Hematopoietic multipotent progenitor cell (in vitro differentiated cells): ENCODE results near the gene MALL. TPM values are rescaled to one million over a fixed set of nuclear protein-coding genes. Genes with fewer than 3 reads are reported as not detected.
"Not testable (repeated sequence)": the region's sequence is repeated elsewhere in the genome, so short reads cannot be mapped to it uniquely, and the experiment has no call there.

Experiments
- DNase-seq, 3 donors: peaks; one replicate each; pipeline ENCODE4 v3.0.0-alpha.2; 2011 to 2015; ENCODE audit warnings: low read depth in 2 of 3, low spot score in 2 of 3
- total RNA-seq: library from RNA; depleted of rRNA; stranded (reverse); fragments of >200 nt; gene quantifications from one replicate; pipeline ENCODE4 v1.2.3, GENCODE V29; 2012

The MALL gene
- total RNA-seq, 1 donor, result 1.1 TPM

DNA sequence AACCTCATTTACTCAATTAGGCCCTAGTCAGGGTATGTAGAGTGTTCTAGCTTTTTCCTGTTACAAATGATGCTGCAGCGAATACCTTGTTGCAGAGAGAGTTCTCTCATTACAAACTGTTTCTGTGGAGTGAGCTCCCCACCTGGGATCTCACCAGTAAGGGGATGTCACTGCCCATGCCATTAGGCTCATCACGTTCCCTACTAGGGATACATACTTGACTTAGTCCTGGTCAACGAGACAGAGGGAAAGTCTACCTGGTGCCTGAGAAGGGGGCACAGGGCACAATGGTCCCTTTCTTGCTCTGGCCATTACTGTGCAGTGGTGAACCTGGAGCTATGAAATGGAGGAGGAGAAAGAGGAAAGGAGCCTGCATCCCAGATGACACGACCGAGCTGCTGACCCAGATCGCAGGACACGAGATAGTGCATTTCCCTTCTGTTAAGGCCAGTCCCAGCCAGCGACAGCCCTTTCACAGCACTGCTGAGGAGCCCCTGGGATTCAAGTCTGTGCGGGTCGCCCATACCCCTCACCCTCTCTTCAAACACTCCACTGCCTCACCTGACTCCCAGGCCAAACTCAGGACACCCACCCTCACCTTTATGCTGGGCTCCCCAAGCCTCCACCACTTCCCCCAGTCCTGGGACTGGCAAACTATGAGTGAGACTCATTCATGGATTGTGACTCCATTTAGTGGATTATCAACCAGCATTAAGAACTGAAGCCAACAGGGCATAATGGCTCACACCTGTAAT, 16.0 kb downstream of the MALL start:
- DNase-seq, result no peak

DNA sequence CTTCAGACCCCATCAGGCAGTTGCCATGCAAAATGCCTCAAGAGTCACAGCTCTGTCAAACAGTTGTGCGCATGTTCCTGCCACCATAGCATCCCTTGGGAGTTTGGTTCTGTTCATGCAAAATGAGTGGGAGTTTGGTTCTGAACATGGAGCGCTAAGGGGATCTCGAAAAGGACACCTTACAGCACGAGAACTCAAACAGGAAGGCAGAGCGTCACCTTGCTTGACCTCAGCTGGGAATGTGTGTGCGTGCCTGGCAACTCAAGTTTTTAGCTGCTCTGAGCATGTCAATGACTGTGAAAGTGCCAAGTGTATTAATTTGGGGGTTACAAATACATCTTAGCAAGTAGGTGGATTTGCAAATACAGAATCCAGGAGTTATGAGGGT, 16.6 kb downstream of the MALL start:
- no peak for DNase-seq

DNA sequence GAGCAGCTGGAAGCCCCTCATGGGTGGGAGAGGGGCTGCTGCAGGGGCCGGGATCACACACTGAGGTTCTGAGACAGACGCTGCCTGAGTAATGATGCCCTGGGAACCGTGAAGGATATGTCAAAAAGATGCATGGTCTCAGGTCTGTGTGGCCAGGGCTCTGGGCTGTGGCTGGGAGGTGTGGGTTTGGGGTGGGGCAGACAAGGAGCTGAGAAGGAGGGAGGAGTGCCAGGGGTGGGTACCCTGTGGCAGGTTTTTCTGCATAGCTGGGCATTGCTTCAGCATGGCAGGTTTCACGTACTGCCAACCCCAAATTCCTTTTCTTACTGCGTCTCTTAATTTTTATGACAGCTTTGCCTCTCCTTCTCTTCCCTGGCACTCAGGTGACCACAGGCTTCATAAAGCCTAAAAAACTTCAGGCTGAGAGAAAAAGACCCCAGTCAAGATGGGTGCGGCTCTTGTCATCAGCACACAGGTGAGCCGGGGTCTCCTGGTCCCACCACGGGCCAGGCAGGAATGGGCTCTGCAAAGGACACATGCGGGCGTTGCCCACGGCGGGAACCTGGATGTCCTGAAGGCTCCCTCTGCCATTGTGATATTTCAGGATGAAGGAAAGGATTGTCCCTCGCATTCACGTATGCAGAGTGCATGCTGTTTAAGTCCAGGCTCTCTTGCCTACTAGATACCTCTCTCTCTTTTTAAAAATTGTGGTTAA, 18.0 kb downstream of the MALL start:
- no peak for DNase-seq

DNA sequence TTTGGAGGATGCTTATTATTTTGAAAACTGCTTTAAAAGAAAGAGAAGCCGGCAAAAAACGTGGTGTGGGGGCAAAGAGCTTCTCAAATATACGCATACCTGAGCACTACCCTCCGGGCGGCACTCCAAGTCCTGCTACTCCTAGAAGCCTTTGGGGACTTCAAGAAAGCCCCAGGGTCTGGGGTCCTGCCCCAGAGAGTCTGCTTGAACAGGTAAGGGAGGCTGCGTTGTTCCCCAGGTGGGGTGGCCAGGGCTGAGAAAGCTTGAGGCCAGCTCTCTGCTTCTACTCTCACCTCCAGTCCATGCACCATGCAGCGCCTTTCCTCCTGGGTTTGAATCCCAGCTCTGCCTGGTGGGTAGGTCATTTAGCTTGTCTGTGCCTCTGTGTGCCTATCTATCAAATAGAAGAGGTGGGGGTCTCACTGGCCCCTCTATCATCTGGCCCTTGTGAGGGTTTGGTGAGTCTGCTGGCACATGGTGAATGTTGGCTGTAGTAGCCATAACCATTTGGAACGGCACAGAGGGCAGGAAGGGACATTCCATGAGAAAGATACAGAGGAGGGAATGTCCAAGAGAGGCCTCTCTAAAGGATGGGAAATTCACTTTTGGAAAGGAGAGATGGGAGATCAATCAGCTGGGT, 19.5 kb downstream of the MALL start:
- DNase-seq, result no peak

DNA sequence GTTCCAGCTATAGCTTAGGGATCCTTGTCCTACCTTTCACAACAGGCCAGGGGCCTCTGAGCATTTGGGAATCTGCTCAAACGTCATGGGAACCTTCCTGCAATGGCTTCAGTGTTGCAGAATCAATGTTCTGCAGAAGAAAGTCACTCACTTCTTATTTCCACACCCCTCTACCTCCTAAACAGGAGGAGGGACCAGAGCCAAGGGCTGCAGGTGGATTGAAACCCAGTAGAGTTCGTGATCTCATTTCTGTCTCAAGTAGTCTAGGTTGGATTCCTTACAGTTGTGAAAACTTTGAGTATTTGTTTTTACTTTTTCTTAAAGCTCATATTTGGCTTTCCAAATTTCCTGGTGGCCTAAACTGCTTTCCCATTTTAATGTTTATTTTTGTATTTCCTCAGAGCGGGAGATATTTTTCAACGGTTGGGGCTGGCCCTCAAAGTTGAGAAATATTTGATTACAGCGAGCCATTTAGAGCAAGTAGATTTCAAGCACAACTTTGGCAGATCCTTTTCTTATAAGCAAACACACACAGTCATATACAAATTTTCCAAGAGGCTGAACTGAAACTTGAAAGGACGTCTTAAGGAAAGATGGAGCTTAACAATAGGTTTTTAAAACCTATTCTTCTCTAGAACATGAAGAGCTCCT, 20.6 kb downstream of the MALL start:
- DNase-seq, result not testable (repeated sequence)

DNA sequence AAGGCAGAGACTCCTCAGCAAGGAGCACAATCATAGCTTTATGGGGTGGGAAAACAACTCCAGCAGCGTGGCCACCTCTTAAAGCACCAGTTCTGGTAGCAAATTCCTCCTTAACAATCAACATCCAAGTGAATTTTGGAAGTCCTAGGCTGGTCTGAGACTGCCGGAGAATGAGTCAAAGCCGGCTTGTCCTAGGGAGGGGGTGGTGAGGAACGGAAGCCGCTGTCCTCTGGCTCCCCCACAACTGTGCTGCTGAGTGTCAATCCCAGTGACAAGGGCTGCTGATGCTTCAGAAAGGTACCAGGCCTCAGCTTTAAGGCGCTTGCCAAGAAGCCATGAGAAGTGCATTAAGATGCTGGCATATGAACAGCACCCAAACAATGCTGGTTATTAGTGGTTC, 21.7 kb downstream of the MALL start:
- DNase-seq, result not testable (repeated sequence)

DNA sequence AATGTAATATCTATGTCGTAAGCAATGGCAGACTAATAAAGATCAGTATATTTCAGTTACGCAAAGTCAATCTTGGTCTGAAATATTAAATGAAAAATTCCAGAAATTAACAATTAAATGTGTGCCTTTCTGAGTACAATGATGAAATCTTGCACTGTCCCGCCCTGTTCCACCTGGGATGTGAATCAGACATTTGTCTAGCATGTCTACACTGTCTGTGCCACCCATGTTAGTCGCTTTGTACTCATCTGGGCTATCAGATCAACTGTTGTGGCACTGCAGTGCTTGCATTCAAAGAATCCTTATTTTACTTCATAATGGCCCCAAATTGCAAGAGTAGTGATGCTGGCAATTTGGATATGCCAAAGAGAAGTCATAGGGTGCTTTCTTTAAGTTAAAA, 25.5 kb downstream of the MALL start:
- DNase-seq, result not testable (repeated sequence)

DNA sequence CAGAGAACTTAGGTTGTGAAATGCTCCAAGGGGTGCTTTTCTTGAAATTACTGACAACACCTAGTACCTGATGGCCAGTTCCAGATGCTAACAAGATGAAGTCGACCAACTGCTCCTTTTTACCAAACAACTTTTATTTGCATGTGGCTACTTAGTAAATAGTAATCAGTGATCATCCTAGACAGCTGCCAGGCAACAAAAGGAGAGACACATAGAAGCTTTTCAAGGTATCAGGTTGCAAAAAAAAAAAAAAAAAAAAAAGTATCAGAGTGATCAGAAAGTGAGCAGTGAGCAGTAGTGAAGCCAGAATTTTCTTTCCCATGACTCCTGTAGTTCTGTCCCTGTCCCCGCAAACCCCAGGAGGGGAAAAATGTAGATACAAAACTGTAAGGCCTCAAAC, 31.9 kb downstream of the MALL start:
- not testable (repeated sequence) for DNase-seq

DNA sequence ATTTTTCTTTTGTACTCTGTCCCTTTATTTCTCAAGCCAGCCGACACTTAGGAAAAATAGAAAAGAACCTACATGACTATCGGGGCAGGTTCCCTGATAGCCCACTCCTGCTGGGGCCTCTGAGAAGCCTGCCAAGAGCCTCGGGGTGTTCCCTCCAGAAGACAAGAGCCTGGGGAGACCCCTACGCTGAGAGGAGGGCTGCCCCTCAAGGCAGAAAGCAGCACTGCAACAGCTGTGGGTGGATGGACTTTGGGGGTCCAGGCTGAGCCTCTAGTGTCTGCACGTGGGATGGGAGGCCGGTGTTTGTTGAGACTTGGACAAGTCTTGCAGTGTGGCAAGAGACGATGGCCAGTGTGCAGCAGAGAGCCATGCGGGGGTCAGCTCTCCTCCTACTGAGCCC, 32.5 kb downstream of the MALL start:
- not testable (repeated sequence) for DNase-seq

DNA sequence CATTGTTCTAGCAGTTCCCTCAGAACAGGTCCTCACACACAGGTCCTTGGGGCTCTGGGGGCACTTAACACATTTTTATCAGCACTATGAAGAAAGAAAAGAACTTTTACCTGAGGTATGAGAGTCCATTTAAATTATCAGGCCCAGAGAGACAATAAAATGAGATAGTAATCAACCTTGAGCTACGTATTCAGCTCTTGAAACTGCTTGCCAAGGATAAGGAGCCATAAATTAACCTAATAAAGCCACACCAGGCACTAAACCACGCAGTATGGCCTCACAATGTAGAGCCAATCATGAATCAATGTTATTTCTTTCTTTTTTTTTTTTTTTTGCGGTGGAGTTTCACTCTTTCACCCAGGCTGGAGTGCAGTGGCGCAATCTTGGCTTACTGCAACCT, 37.5 kb downstream of the MALL start:
- DNase-seq, result not testable (repeated sequence)

DNA sequence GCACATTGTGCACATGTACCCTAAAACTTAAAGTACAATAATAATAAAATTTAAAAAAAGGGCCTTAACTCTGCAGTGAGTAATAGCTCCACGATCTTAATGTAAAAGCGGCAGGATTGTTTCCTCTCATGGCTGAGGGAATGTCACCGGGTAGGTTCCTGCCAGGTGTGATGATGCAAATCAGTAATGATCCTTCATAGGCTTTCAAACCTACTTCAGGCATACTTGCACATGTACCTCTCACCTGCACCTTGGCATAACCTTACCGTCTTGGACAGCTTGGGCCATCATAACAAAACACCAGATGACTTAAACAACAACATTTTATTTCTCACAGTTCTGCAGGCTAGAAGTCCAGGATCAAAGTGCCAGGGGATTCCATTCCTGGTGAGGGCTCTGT, 39.7 kb downstream of the MALL start:
- DNase-seq, result not testable (repeated sequence)

DNA sequence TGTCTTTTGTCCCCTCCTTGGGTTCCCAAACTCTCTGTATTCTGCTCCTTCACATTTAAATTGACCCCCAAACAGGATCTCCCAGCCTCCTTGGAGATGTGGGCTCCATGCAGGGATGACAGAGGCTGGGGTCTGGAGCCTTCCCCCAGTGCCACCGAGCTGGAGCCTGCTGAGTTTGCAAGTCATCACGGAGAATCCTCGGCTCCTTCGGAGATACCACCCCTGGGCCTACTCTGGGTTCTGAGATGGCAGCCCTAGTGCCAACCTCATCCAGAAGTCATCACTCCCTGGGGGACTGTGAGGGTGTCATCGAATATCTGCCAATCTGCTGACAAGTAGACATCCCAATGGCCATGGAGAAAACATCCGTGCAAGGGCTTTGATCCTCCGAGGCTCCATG, 45.8 kb downstream of the MALL start:
- not testable (repeated sequence) for DNase-seq

DNA sequence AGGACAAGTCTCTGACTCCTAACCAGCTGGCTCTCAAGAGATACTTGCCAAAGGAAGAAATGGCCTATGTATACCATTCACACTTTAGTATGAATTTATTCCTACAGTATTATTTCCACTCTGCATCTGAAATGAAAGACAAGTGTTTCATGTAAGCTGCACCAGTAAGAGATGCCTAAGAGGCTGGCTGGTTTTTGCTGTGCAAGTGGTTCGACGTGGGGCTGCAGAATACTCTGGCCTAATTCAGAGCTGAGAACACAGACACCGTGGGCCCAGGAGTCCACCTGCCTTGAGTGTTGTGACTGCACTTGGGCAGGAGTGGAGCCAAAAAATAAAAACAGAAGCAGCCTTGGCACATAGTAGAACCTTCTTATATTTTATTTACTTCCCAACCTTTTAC, 47.5 kb downstream of the MALL start:
- not testable (repeated sequence) for DNase-seq

DNA sequence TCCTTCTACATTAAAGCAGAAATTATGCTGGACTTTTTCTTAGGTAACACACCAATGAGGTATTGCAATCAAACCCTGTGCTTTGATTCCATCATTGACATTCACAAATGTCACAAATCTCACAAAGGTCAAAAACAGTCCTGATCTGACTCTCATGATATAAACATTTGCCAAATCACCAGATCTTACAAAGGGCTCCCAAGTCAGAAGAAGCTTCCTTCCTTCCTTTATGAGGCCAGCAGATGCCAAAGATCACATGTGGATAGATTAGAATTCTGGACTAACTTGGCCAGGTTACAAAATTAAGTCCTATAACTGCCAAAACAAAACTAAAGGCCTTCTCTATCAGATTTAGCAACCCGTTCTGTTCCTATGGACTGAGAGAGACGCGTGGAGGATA, 53.3 kb downstream of the MALL start:
- DNase-seq, result not testable (repeated sequence)

DNA sequence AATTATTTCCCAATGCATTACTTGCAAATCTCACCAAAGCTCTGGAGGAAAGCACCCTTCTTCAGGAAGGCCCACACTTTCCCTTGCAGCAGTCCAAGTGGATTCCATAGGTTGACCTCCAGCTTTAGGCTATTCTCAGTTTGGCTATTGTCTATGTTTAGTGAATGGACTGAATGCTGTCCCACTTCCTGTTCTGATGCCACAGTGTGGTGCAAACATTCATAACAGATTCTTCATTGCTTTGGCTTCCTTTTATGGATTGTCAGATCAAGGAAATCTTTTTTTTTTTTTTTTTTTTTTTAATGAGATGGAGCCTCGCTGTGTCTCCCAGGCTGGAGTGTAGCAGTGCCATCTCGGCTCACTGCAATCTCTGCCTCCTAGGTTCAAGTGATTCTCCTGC, 55.1 kb downstream of the MALL start:
- DNase-seq, result not testable (repeated sequence)

DNA sequence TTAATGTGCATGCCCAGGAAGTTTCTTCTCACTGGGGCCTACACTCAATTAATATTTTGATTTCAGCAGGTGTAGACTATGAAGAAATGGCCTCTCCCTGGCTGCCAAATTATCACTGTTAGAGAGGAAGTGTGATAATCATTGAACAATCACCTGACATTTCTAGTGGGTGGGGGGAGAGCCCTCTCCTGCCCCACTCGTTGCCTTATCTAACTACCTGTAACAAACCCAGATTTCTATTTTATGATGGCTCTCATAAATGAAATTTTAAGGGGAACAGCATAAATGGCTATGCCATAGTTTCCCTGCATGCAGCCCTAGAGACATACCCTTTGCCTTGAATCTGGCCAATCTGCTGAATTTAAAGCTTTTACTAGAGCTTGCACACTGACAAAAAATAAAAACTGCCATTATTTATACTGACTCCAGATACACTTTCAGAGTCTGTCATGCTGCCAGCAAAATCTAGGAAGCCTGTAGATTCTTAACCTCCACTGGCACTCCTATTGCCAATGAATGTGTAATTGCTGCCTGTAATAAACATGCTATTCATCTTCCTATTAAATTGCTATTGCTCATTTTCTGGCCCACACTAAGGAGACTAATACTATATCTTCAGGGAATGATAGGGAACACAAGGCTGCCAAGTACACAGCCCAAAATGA, 55.8 kb downstream of the MALL start:
- DNase-seq, result not testable (repeated sequence)

DNA sequence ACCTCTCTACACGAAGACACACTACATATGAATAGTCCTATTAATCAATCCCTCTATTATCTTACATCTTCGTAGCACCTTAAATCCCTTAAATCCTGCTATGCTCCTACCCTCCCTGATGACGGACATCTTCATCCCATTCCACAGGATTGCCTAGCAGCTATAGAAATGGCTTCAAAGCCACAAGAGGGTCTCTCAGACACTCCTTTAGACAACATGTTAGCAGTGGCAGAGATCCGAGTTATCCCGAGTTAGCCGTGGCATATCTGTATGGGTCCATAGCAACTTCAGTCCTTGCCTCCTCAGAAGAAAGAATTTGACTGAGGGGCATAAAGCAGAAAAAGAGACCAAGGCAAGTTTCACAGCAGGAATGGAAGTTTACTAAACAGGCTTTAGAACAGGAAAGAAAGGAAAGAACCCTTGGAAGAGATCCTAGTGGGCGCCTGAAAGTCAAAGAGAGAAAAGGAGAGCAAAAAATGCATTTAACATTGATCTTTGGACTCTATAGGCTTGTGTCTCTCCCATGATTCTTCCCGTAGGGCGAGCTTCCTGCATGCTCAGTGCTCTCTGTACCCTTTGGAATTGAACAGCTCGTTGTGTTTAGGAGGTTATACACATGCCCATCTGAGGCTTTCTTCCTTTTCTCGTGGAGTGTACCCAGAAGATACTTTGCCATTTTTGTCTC, 56.5 kb downstream of the MALL start:
- DNase-seq, result not testable (repeated sequence)

DNA sequence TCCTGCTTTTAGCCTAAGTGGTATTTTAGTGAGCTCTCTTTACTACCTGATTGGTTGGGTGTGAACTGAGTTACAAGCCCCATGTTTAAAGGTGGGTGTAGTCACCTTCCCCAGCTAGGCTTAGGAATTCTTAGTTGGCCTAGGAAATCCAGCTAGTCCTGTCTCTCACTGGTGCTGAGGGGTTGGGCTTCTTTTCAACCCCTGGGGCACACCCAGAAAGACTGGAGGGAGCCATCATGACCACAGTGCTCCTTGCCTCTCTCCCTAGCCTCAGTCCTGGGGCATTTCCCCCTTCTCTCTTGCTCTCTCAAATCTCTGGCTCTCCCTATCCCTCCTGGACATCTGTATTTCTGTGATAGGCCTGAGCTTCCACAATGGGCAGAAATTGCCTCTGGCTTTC, 57.6 kb downstream of the MALL start:
- DNase-seq, result not testable (repeated sequence)

DNA sequence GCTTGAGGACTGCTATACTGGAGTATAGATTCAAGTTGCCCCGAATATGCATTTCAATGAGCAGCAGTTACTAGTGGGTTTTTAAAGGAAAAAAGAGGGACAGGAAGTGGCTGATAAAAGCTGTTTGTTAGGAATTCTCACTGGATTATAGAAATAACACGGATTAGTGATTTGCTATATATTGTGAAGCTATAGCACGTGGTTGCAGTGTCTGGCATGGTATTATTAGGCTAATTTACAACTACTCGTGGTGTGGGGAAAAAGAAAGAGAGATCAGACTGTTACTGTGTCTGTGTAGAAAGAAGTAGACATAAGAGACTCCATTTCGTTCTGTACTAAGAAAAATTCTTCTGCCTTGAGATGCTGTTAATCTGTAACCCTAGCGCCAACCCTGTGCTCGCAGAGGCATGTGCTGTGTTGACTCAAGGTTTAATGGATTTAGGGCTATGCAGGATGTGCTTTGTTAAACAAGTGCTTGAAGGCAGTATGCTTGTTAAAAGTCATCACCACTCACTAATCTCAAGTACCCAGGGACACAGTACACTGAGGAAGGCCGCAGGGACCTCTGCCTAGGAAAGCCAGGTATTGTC, 59.7 kb downstream of the MALL start:
- not testable (repeated sequence) for DNase-seq
